NCI-H1105 (cell line): ENCODE results near the gene RAB4B.
"Not testable (repeated sequence)": the region's sequence is repeated elsewhere in the genome, so short reads cannot be mapped to it uniquely, and the experiment has no call there.

Experiments
- DNase-seq: peaks from one replicate; lab custom pipeline; 2025; lab: John Stamatoyannopoulos, UW

The RAB4B gene

DNA sequence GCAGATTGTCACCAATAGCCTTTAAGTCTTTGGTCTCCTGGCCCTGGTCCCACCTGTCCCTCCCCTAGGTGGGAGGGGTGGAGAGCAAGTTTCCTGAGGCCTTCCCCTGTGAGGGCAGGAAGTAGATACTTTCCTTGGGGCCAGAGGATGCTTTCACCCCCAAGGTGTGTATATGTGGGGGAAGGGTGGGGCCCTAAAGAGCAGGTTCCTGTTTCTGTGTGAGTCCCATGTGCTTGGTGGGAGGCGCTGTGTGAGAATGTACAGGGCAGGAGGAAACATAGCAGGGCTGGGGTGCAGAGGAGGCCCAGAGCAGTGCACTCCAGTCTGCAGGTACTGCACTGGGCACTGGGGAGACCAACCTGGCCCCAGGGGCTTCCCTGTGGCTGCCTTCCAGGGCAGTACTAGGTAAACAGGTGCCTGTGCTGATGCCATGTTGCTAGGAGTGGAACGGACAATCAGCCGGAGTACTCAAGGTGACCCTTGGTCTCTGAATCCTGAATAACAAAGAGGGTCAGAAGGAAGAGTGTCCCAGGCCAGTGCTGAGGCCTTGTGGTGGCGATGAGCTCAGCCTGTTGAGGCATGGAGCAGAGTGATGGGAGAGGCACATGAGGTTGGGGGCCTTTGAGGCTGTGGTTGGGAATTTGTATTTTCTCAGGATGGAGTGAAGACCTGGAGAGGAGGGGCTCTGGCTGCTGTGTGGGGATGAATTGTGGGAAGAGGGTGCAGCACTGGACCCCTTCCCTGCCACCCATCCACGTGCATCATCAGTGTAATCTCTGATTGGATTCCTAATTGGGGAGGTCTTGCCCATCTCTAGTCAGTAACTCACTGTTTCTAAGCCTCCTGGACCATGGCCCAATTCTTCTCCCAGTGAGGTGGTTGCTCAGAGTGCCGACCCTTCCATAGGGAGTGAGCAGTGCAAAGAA lies 26.1 kb downstream of the RAB4B start:
- DNase-seq = no peak

DNA sequence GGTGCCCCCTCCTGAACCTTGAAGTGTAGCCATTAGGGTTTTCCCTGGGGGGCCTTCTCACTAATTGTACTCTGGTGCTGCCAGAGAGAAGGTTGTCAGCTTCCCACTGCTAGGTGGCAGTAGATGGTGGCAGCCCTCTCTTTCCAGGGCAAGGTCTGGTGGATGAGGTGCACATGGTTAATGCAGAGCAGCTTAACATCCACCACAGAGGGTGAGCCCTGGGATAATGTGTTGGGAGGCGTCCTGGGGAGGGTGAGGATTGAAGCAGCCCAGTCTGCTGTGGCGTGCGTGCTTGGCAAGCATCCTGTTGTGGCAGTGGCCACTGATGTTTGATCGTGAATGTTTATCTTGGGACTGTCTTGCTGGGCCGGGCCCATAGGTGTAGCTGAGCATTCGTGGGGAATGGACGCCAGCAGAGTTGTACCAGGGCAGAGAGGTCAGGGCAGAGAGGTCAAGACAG lies 26.8 kb downstream of the RAB4B start:
- DNase-seq = no peak

DNA sequence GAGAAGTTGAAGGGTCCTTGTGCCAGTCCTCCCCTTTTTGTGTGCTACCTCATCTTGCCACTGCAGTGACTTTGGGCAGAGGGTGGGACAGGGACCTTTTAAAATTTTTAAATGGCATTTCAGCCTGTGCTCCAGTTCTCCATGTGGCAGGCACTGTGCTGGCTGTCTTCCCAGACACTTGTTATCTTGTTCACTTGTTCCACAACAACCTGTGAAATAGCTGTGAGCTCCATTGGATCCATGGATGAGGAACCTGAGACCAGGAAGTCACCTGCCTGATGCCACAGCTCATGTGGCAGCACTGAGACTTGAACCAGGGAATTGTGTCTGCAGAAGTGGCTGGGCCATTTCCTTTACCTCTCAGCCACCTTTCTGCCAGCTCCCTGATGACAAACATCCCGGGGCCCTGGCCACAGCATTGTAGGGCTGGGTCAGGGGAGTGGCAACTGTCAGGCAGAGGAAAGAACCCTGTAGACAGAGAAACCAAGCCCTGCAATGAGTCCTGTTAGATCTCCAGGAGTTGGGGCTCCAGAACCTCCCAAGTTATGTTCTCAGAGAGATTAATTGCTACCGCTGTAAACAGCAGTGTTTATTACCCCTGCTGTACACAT lies 27.3 kb downstream of the RAB4B start:
- no peak for DNase-seq

DNA sequence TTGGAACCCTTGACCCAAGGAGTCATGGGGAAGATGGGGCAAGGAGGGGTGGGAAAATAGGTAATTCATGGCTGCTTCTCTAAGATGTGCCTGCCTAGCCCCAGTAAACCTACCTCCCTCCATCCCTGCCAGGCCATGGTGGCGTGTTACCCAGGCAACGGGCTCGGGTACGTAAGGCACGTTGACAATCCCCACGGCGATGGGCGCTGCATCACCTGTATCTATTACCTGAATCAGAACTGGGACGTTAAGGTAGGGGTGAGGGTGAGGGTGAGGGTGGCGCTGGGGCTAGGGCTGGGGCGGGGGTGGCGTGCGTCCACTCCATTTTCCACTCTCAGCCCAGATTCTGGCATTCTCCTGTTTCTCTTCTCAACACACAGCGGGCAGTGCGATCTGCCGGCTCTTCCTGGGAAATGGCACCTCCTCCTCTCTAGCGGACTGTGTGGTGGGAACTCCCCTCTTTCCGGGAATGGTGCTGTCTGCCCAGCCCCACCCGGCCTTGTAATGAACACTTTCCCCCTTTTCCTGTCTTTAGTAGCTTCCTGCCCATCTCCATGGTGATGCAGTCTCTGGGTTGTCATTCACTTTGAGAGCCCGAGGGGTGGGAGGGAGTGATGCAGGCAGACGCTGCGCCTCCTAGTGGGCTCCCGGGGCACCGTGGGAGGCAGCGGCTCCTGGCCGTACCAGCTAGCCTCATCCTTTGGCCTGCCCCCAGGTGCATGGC lies 28.5 kb downstream of the RAB4B start:
- peak; percentile 22 for DNase-seq

DNA sequence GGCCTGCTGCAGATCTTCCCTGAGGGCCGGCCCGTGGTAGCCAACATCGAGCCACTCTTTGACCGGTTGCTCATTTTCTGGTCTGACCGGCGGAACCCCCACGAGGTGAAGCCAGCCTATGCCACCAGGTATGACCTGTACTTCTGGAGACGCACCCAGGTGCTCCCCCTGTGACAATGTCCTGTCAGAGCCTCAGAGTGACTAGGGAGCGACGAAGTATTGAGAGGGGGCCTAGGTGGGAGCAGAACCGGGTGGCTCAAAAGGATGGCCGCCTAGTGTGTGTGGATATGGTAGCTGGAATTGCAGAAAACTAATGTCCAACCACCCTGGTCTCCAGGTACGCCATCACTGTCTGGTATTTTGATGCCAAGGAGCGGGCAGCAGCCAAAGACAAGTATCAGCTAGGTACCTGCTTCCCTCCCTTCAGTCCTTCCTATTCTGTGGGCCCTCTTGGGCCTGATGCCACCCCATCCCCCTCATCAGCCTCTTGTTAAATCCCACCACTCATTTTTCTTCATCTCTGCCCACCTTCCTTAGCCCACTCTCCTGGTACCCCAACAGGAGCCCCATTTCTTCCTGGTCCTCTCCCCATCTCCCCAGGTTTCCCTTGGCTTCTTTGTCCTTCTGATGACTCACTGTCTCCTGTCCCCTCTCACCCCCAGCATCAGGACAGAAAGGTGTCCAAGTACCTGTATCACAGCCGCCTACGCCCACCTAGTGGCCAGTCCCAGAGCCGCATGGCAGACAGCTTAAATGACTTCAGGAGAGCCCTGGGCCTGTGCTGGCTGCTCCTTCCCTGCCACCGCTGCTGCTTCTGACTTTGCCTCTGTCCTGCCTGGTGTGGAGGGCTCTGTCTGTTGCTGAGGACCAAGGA lies 29.3 kb downstream of the RAB4B start:
- DNase-seq = no peak

DNA sequence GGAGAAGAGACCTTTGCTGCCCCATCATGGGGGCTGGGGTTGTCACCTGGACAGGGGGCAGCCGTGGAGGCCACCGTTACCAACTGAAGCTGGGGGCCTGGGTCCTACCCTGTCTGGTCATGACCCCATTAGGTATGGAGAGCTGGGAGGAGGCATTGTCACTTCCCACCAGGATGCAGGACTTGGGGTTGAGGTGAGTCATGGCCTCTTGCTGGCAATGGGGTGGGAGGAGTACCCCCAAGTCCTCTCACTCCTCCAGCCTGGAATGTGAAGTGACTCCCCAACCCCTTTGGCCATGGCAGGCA lies 29.9 kb downstream of the RAB4B start:
- DNase-seq = no peak

DNA sequence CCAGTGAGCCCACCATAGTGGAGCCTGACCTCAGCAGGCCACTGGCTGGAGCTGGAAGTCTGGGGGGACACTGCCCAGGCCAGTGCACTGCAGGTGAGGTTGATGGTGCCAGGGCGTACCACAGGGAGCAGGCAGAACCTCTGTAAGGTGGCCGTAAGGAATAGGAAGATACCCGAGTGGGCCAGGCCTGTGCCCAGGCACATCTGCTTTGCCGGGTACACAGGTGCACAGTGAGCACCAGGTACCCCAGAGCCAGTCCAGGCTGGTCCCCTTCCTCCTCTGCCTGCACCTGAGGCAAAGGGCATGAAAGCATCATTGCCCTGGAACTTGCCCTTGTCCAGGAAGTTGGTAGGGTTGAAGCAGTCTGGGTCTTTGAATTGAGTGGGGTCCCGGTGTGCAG lies 30.4 kb downstream of the RAB4B start:
- DNase-seq = no peak

DNA sequence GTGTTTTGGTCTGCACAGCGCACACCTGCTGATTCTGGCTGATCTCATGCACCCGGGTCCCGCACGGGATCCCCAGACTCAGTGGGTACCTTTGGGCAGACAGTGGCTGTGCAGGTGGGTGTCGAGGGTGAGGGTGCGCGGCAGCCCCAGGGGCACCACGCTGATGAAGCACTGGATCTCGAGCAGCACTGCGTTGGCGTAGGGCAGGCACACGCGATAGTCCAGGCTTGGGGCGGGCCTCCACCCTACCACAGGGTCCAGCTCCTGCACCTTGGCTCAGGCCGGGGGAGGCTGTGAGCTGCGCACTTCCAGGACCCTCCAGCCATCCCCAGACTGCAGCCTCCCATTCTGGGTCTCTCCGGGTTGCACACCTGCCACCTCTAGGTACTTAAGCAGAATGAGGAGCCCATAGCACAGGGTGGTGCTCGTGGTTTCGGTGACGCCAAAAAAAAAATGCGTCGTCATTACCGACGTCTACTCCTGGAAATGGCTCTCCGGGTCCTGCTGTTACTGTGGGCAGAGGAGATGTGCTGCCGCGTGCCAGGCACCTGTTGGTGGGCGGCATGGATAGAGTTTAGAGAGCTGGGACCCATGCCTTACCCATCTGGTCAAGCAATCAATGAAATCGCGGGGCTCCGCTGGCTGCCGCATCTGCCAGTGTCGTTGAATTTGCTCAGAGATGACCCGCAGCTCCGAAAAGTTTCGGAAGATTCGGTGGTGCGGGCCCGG lies 31.5 kb downstream of the RAB4B start:
- no peak for DNase-seq

DNA sequence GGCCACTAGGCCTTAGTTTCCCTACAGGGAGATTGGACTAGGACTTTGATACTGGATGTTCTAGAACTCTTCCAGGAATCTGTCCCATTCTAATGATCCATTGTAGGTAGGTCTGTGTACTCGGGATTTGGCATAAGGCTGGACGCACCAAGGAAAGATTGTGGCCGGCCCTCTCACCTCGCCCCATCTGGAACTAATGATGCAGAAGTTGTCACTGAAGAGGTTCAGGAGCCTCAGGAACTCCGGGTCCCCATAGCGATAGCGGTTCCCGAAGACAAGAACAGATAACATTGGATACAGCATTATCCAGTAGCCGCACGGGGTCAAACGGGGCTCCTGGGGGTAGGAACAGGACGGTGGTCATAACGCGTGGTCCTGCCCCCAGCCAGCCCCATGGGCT lies 32.1 kb downstream of the RAB4B start:
- no peak for DNase-seq

DNA sequence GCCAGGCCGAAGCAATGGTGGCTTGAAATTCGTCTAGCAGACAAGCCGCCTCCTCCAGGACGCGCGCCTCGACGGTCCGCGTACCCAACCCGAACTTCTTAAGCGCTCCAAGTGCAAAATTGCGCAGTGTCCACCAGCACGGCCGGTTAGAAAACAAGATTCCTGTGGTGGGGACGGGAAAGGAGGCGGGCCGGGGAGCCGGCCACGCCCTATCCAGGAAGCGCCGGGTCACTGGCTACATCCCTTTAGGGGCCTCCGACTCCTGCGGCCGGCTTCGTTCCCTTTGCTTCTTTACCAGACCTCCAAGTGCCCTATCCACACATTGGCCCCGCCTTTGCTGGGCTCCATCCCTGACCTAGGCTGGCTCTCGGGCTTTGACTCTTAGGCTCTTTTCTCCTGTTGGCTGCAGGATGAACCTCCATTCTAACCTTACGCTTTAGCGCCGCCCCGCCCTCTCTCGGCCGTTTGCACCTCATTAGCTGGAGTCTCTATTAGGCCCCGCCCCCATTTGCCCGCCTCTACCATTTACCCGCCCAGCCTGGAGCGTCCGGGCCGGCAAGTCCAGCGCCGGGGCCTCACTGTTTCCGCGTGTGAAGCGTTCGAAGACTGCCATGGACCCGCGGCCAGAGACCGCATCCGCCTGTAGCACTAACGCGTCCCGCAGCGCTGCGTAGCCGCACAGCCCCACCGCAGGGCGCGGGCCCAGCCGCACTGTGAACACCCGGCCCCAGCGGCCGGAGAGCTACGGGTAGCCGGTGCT lies 32.8 kb downstream of the RAB4B start:
- DNase-seq = peak; percentile 45

DNA sequence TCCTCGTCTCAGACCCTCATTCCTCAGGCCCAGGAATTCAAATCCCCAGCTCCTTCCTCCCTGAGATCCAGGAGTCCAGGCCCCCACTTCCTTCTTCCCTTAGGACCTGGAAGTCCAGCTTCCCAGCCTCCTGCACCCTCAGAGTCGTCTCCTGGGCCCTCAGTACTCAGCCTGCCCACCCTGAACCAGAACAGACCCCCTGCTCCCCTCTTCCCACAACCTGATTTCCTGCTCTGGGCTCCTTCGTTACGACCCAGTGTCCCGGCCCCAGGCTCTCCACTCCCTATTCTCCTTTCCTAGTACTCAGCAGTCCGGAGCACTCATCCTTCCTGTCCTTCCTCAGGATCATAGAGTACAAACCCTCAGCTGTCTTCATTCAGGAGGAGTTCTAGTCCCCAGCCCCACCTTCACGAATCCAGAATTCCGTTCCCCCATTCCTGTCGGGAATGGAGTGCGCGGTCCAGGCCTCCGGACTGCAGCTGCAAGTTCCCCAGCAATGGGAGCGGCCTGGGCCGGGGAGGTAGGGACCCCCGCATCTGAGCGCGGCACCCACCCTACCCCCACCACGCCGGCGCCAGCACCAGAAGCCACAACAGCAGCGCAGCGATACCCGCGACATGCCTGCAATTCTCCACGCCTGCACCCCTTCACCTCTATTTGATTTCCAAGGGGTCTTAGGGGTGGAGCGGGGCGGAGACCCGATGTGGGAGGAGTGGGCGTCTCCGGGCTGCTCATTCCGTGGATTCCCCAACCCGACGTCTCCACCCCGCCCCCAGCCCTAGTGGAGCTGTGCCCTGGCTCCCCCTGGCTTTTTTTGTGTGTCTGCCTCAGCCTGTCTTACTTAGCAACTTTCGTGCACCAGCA lies 33.7 kb downstream of the RAB4B start:
- no peak for DNase-seq

DNA sequence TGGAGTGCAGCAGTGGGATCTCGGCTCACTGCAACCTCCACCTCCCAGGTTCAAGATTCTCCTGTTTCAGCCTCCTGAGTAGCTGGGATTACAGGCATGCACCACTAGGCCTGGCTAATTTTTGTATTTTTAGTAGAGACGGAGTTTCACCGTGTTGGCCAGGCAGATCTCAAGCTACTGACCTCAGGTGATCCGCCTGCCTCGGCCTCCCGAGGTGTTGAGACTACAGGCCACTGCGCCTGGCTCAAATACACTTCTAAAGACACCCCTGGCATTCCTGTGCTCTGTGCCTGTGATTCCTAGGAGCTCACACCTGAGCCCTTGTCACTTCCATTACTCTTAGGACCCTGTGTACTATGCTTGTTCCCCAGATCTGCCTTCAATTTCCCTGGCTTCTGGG lies 34.5 kb downstream of the RAB4B start:
- DNase-seq = not testable (repeated sequence)

DNA sequence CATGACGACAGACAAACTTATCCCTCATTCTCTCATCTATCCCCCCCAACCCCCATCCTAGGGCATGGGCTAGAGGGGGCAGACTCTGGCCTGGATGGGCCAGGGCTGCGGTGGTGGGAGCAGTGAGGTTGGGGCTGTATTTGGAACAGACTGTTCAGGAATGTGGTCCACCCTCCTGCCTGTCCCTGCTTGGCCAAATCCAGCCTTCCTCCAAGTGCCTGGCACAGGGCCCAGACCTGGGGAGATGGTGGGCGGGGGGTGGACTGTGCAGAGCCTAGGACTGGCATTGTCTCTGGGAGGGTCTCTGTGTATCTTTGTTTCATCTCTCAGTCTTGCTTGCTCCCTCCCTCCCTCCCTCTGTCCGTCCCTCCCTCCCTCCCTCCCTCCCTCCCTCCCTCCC lies 35.1 kb downstream of the RAB4B start:
- DNase-seq = no peak

DNA sequence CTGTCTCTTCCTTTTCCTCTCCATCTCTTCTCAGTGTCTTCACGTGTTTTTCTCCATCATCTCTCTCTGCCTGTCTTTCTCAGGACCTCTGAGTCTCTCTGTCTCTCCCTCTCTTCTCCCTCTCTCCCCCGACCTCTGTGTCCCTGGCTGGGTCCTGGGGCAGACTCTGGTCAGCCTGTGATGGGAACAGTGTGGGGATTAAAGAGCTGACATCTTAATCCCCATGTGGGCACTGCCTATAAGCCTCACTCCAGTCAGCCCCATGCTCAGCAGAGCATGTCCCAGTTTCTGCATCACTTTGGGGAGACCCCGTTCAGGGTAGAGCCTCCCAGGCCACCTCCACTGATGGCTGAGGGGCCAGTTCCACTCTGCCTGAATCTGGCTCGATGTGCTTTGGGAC lies 37.2 kb downstream of the RAB4B start:
- DNase-seq = no peak

DNA sequence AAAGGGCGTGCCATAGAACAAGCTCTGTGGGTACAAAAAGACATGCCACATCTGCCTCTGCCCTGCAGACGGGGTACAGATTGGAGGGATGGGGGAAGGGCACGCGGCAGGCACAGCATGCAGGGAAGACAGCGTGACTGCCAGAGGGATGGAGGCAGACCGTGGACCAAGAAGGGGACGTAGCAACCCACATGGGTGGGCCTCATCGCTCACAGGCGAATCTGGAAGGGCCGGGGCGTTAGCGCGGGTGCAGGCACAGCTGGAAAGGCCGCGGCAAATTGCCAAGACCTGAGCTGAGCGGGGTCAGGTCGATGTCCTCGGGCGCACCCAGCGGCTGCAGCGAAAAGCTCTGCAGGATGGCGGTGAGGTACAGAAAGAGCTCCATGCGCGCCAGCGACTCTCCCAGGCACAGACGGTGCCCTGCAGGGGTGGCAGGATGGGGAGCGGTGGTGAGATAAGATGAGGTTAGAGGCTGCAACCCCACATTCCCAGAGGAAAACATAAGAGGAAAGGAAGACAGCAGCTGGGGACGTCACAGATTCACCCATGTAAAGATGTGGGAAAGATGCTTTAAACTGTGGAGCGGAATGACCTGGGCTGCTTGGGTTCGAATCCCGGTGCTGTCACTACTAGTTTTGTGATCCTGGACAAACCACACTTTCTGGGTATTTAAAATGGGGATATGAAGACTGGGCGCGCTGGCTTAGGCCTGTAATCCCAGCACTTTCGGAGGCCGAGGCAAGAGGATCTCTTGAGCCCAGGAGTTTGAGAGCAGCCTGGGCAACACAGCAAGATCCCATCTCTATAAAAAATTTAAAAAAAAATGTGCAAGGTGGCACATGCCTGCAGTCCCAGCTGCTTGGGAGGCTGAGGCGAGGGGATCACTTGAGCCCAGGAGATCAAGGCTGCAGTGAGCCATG lies 40.7 kb downstream of the RAB4B start:
- DNase-seq = peak; percentile 58

DNA sequence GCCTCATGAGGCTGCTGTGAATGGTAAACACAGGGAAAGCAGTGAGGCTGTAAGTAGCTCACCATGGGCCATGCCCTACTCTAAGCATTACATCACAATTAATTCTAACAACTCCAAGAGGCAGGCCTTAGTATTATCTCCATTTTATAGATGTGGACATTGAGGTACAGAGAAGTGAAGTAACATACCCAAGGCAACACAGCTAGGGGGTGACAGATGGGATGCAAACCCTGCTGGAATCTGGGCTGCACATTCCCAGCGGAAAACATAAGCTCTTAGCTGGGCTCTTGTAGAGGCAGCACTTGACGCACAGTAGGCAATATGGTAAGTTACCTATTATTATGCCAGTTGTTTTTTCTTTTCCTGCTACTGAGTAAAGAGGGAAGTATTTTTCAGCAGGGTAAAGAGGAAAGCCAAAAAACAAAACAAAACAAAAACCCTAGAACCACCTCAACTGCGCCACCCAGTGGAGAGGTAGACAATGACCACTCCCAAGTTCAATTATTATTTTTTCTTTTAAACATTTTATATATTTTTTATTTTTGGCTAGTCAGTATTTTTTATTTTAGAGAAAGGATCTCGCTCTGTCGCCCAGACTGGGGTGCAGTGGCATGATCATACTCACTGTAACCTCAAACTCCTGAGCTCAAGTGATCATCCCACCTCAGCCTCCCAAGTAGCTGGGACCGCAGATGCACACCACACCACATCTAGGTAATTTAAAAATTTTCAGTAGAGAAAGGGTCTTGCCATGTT lies 41.6 kb downstream of the RAB4B start:
- not testable (repeated sequence) for DNase-seq

DNA sequence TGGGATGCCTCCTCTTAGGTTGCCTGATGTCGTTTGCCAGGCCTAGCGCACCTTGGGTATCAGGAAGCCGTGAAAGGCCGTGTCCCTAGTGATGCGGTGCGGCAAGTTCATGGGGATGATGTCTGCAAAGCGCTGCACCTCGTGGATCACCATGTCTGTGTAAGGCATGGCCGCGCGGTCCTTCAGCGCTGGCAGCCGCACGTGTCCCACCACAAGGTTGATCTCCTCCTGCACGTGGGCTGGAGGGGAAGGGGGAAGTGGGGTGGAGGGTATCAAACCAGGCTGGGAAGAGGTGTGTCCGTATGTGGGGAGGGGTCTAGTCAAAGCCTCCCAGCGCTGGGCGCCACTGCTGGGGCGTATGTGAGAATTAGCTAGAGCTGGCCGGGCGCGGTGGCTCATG lies 44.1 kb downstream of the RAB4B start:
- no peak for DNase-seq
